Stimulated activated naive B cell treated with anti-CD40 and anti-IgM and Interleukin-4, amounts not matched to agents 10 μg/mL and 1 μg/mL and 100 μg/mL, for 72 hours (primary cell): ENCODE data around the gene HTR3E.
A peak's percentile ranks its signal among the peaks of the same experiment; 100 is the strongest.
"Not testable (repeated sequence)": the region's sequence is repeated elsewhere in the genome, so short reads cannot be mapped to it uniquely, and the experiment has no call there.

Experiments
- ATAC-seq, 2 donors: fragments of 150-1000 bp; cut with Tn5 transposase; replicated peaks; 2 replicates each; pipeline ENCODE4 v1.10.0; 2021; ENCODE audit warnings: moderate library complexity in 1 of 2
- DNase-seq: peaks from one replicate; pipeline ENCODE4 v3.0.0; 2021
- H3K27ac Mint-ChIP-seq: one replicate; pipeline ENCODE4 v1.8.0; 2022; ENCODE audit warnings: mild to moderate bottlenecking, mixed read lengths
- H3K27me3 Mint-ChIP-seq, 2 donors: one replicate each; pipeline ENCODE4 v1.8.0; 2022; ENCODE audit warnings: mixed read lengths in 2 of 2
- H3K36me3 Mint-ChIP-seq, 2 donors: one replicate each; pipeline ENCODE4 v1.8.0; 2022; ENCODE audit warnings: mixed read lengths in 2 of 2, mild to moderate bottlenecking in 1 of 2
- H3K4me1 Mint-ChIP-seq, 2 donors: one replicate each; pipeline ENCODE4 v1.8.0; 2022; ENCODE audit warnings: mixed read lengths in 2 of 2, mild to moderate bottlenecking in 1 of 2
- H3K4me3 Mint-ChIP-seq, 2 donors: one replicate each; pipeline ENCODE4 v1.8.0; 2022; ENCODE audit warnings: mild to moderate bottlenecking in 2 of 2, mixed read lengths in 2 of 2, moderate library complexity in 1 of 2
- H3K9me3 Mint-ChIP-seq, 2 donors: one replicate each; pipeline ENCODE4 v1.8.0; 2022; ENCODE audit warnings: mixed read lengths in 2 of 2, mild to moderate bottlenecking in 1 of 2

The HTR3E gene, protein sequence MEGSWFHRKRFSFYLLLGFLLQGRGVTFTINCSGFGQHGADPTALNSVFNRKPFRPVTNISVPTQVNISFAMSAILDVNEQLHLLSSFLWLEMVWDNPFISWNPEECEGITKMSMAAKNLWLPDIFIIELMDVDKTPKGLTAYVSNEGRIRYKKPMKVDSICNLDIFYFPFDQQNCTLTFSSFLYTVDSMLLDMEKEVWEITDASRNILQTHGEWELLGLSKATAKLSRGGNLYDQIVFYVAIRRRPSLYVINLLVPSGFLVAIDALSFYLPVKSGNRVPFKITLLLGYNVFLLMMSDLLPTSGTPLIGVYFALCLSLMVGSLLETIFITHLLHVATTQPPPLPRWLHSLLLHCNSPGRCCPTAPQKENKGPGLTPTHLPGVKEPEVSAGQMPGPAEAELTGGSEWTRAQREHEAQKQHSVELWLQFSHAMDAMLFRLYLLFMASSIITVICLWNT

DNA sequence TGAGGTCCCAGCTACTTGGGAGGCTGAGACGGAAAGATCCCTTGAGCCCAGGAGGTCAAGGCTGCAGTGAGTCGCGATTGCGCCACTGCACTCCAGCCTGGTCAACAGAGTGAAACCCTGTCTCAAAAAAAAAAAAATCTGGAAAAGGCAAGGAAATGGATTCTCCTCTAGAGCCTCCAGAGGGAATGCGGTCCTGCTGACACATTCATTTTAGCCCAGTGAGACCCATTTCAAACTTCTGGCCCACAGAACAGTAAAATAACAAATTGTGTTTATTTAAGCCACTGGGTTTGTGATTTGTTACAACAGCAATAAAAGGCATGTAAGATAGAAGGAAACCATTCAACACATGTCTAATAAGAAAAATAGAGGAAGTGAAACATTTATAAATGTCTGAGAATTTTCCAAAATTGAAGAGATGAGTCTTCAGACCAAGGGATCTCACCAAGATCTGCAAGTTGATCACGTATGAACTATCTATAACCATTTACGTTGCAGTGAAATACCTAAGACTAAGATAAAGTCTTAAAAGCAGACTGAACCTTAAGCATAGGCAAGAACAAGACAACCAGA is at the start of gene HTR3E:
Gene HTR3E (plus strand): TSS at position 254 of the 573 bp plus-strand sequence. CDS start 466 bp downstream, outside the sequence.
- no peak for DNase-seq
- Mint-ChIP-seq H3K4me1 (no peaks in the 10 kb centered on the region), H3K36me3 (peaks cover 0 to 8% of the 10 kb centered on the region in 2 donors), H3K4me3 (no peak within 1 kb of the TSS), H3K27me3 (peaks cover 5 to 28% of the 10 kb centered on the region in 2 donors), H3K9me3 (peaks cover 4 to 8% of the 10 kb centered on the region in 2 donors), H3K27ac (no peak within 1 kb of the TSS)
- ATAC-seq = peak; percentile 19 to 43

DNA sequence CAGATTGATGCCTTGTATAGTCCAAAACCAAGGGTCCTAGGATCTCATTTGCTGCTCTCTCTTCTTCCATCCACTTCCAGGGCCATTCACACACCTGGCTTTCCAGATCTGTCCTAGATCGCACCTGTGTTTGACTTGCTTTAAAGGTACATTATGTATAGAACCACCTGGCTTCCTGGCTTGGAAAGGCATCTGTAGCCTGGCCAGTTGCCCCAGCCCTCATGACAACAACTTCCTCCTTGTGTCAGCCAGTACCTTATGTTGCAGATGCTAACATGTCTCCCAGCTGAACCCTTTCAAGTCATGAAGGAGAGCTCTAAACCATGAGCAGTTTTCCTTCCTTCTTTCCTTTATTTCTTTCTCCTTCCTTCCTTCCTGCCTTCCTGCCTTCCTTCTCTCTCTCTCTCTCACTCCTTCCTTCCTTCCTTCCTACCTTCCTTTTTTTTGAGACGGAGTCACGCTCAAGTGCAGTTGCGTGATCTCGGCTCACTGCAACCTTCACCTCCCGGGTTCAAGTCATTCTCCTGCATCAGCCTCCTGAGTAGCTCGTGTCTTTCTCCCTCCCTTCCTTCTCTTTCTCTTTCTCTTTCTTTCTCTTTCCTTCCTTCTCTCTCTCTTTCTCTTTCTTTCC is 46.5 kb upstream of the HTR3E start:
- Mint-ChIP-seq H3K9me3 (no peaks in the 10 kb centered on the region), H3K36me3 (no peaks in the 10 kb centered on the region), H3K27ac (no peak overlapping the region), H3K27me3 (peaks cover 17 to 21% of the 10 kb centered on the region in 2 donors), H3K4me1 (peaks cover 0 to 1% of the 10 kb centered on the region in 2 donors), H3K4me3 (no peak overlapping the region)
- ATAC-seq = no peak
- no peak for DNase-seq

DNA sequence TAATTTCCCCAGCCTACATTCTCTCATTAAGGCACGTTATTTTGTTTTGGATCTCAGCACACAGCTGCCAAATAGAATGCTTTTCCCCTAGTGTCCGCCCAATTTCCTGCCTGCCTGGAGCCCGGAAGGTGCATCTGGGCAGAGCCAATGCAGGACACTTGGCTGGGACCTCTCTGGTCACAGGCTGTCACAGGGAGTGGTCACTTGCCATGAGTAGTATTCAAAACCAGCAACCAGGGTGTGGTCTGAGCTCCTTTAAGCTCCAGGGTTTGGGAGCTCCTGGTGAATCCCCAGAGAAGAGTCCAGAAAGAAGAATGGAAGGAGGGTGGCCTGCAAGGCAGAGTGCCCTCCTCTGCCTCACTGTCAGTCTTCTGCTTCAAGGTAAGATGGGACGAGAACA is 44.1 kb upstream of the HTR3E start, which contains the start of gene HTR3C:
Gene HTR3C (plus strand): TSS at position 281 of the 400 bp plus-strand sequence. CDS start 34 bp downstream, at position 315.
- Mint-ChIP-seq H3K27ac (no peak within 1 kb of the TSS), H3K9me3 (no peaks in the 10 kb centered on the region), H3K4me1 (peaks cover 0 to 1% of the 10 kb centered on the region in 2 donors), H3K4me3 (no peak within 1 kb of the TSS), H3K36me3 (no peaks in the 10 kb centered on the region), H3K27me3 (peaks cover 21 to 28% of the 10 kb centered on the region in 2 donors)
- ATAC-seq (no peak), DNase-seq (no peak)

DNA sequence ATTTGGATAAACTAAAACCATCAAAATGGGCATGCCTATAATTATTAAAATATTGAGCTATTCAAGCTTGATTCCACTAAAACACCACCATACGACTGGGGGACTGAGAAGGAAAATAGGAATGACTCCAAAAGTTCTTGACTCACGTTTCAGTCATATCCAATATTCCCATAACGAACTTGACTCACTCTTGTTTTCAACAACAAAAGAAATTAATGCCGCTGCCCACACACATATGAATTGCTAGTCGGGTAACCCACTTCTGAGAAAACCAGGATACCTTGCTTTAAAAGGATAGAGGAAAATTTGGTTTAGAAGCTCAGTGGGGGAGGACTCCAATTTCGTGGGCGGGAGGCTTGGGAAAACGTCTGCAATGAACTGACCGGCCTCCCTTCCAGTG is 38.8 kb upstream of the HTR3E start:
- Mint-ChIP-seq H3K27ac (no peak overlapping the region), H3K27me3 (peaks cover 14 to 21% of the 10 kb centered on the region in 2 donors), H3K4me1 (no peaks in the 10 kb centered on the region), H3K36me3 (no peaks in the 10 kb centered on the region), H3K4me3 (no peak overlapping the region), H3K9me3 (no peaks in the 10 kb centered on the region)
- DNase-seq (no peak), ATAC-seq (no peak)

DNA sequence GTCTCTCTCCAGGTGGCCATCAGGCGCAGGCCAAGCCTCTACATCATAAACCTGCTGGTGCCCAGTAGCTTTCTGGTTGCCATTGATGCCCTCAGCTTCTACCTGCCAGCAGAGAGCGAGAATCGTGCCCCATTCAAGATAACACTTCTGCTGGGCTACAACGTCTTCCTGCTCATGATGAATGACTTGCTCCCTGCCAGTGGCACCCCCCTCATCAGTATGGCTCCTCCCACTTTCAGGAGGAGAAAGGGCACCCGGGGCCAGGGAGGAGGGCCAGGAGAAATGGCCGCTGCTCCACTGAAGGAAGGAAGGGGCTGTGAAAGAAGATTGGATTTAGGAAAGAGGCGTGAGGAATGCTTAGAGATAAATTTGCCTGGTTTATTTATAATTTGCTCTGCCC is 37.4 kb upstream of the HTR3E start:
- no peaks in the 10 kb centered on the region for H3K4me1 Mint-ChIP-seq
- H3K9me3 Mint-ChIP-seq = no peaks in the 10 kb centered on the region
- no peak for ATAC-seq

DNA sequence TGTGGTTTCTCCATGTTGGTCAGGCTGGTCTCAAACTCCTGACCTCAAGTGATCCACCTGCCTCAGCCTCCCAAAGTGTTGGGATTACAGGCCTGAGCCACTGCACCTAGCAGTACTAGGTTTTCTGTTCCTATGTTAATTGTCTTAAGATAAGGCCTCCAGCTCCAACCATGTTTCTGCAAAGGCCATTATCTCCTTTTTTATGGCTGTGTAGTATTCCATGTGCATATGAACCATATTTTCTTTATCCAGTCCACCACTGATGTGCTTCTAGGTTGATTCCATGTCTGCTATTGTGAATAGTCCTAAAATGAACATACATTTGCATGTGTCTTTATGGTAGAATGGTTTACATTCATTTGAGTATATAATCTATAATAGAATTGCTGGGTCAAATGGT is 34.2 kb upstream of the HTR3E start:
- no peak for ATAC-seq
- Mint-ChIP-seq H3K4me3 (no peak overlapping the region), H3K4me1 (no peaks in the 10 kb centered on the region), H3K9me3 (no peaks in the 10 kb centered on the region), H3K36me3 (no peaks in the 10 kb centered on the region), H3K27me3 (peaks cover 12 to 19% of the 10 kb centered on the region in 2 donors), H3K27ac (no peak overlapping the region)
- no peak for DNase-seq

More for the DNA sequence above, 37.4 kb upstream of the HTR3E start:
- DNase-seq = no peak
- Mint-ChIP-seq H3K4me3 (no peak overlapping the region), H3K36me3 (no peaks in the 10 kb centered on the region), H3K27me3 (peaks cover 9 to 16% of the 10 kb centered on the region in 2 donors), H3K27ac (no peak overlapping the region)

DNA sequence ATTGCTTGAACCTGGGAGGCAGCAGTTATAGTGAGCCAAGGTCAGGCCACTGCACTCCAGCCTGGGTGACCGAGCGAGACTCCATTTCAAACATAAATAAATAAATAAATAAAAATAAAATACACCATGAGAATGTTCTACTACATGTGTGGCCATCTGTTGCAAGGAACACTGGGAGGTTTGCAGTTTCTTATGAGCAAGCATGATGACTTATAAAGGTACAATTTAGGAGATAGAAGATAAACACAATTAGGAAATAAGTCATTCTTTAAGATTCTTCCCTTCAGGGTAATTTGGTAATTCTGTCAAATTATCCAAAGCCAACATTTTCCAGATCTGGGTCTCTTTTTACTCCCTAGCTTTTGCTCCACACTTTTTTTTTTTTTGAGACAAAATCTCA is 30.7 kb upstream of the HTR3E start:
- no peak overlapping the region for H3K4me3 Mint-ChIP-seq
- H3K9me3 Mint-ChIP-seq = peaks cover 7 to 14% of the 10 kb centered on the region in 2 donors
- ATAC-seq (no peak), DNase-seq (no peak)
- H3K4me1 Mint-ChIP-seq = no peaks in the 10 kb centered on the region
- H3K27me3 Mint-ChIP-seq = peaks cover 10 to 38% of the 10 kb centered on the region in 2 donors
- no peak overlapping the region for H3K27ac Mint-ChIP-seq
- peaks cover 4 to 7% of the 10 kb centered on the region in 2 donors for H3K36me3 Mint-ChIP-seq

DNA sequence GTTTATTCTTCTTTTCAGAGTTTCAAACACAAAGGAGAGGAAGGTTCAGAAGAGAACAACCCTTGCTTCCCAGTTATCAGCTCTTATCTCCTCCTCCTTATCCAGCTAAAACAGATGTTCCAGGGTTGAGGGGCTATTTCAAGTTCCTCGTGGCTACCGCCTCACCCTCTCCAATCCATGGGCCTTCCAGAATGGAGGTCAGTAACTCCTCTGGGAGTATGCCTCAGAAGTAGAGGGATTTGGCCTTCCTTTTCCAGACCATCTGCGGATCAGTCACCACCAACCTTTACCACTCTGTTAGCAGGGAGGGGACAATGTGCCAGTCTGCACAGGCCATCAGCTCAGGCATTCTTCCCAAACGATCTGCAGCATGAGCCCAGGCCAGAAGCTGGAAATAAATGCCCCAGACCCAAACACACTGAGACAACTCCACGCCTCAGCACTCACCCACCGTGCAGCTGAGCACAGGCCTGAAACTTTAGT is 29.2 kb upstream of the HTR3E start:
- no peaks in the 10 kb centered on the region for H3K4me1 Mint-ChIP-seq
- ATAC-seq (no peak), DNase-seq (no peak)
- no peak overlapping the region for H3K27ac Mint-ChIP-seq
- H3K4me3 Mint-ChIP-seq = no peak overlapping the region
- peaks cover 10 to 38% of the 10 kb centered on the region in 2 donors for H3K27me3 Mint-ChIP-seq
- peaks cover 4 to 7% of the 10 kb centered on the region in 2 donors for H3K36me3 Mint-ChIP-seq
- peaks cover 7 to 14% of the 10 kb centered on the region in 2 donors for H3K9me3 Mint-ChIP-seq

DNA sequence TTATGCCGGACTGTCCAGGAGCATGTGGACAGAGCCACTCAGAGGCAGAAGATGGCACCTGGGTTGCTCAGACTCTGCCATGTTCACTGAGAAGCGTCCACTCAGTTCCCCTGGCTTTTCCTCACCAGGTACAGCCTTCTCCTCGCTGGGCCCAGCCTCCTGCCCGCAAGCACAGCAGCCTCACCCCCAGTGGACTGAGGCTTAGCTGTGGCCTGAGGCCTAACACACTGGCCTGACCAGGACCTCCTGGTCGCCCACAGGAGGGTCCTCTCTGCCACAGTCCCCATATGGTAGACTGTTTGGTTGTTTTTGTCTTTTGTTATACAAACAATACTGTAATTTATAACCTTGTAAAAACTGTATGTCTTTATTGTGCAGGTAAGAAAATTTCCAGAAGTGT is 28.5 kb upstream of the HTR3E start:
- Mint-ChIP-seq H3K4me1 (no peaks in the 10 kb centered on the region), H3K36me3 (peaks cover 4 to 7% of the 10 kb centered on the region in 2 donors), H3K9me3 (peaks cover 7 to 14% of the 10 kb centered on the region in 2 donors), H3K4me3 (no peak overlapping the region), H3K27ac (no peak overlapping the region), H3K27me3 (peaks cover 10 to 38% of the 10 kb centered on the region in 2 donors)
- ATAC-seq (no peak), DNase-seq (no peak)

DNA sequence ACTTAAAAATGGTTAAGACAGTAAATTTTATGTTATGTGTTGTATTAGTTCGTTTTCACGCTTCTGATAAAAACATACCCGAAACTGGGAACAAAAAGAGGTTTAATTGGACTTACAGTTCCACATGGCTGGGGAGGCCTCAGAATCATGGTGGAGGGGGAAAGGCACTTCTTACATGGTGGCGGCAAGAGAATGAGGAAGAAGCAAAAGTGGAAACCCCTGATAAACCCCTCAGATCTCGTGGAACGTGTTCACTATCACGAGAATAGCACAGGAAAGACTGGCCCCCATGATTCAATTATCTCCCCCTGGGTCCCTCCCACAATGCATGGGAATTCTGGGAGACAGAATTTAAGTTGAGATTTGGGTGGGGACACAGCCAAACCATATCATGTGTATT is 25.7 kb upstream of the HTR3E start:
- Mint-ChIP-seq H3K27me3 (peaks cover 6 to 27% of the 10 kb centered on the region in 2 donors), H3K9me3 (peaks cover 7 to 14% of the 10 kb centered on the region in 2 donors)
- H3K4me3 Mint-ChIP-seq, H3K27ac Mint-ChIP-seq, DNase-seq, H3K36me3 Mint-ChIP-seq, ATAC-seq, H3K4me1 Mint-ChIP-seq: not testable (repeated sequence)

DNA sequence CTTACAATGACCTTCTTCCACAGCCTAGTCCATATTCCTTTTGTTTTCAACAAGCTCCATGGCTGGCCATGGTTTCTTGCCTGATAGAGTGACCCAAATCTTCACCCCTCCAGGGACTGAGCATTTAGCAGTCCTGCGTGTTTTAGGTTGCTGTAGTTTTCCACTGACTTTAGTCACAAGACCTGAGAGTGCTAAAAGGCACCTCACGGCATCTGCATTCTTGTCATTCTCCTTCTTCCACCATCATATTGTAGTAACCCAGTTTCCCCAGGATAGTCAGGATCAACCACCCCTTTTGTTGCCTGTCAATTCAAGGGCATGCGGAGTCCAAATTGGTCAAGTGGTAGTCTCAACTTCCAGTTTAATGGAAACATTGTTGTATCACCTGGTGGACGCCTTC is 23.2 kb upstream of the HTR3E start:
- H3K27ac Mint-ChIP-seq = no peak overlapping the region
- no peaks in the 10 kb centered on the region for H3K4me1 Mint-ChIP-seq
- peaks cover 6 to 24% of the 10 kb centered on the region in 2 donors for H3K27me3 Mint-ChIP-seq
- DNase-seq = no peak
- peaks cover 7 to 14% of the 10 kb centered on the region in 2 donors for H3K9me3 Mint-ChIP-seq
- H3K4me3 Mint-ChIP-seq = no peak overlapping the region
- peaks cover 4 to 7% of the 10 kb centered on the region in 2 donors for H3K36me3 Mint-ChIP-seq
- no peak for ATAC-seq

DNA sequence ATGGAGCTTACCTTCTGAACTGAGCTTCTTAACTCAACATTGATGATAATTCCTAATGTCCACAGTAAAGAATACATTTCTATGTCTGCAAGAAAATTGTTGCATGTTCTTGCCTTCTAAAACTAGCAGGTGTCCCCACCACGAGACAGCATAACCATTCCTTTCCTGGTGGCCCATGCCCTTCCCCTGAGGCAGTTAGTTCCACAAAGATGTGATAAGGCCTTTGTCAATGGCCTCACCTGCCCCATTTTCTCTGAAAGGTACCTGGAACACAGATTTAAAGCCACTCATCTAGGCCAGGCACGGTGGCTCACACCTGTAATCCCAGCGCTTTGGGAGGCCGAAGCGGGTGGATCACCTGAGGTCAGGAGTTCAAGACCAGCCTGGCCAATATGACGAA is 21.0 kb upstream of the HTR3E start:
- Mint-ChIP-seq H3K27ac (no peak overlapping the region), H3K27me3 (peaks cover 6 to 19% of the 10 kb centered on the region in 2 donors), H3K4me1 (no peaks in the 10 kb centered on the region), H3K4me3 (no peak overlapping the region), H3K36me3 (peaks cover 2 to 3% of the 10 kb centered on the region in 2 donors), H3K9me3 (peaks cover 3 to 4% of the 10 kb centered on the region in 2 donors)
- DNase-seq = no peak
- no peak for ATAC-seq

DNA sequence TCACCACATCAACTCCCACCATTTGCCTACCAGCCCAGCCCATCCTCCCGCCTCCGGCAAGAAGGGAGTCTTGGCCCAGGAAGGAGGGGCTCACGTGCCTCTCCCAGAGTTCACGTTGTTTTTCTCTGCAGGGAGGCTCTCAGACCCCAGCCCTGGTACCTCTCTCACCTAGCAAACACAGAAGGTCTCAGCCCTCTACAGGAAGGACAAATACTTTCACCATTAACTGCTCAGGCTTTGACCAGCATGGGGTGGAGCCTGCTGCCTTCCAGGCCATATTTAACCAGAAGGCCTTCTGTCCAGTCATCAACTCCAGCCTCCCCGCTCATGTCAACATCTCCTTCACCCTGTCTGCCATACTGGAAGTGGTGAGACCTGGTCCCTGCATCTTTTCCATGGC is 19.0 kb upstream of the HTR3E start:
- no peak overlapping the region for H3K4me3 Mint-ChIP-seq
- ATAC-seq (no peak), DNase-seq (no peak)
- H3K9me3 Mint-ChIP-seq = peaks cover 0 to 2% of the 10 kb centered on the region in 2 donors
- peaks cover 6 to 16% of the 10 kb centered on the region in 2 donors for H3K27me3 Mint-ChIP-seq
- H3K4me1 Mint-ChIP-seq = no peaks in the 10 kb centered on the region
- no peaks in the 10 kb centered on the region for H3K36me3 Mint-ChIP-seq
- H3K27ac Mint-ChIP-seq = no peak overlapping the region

DNA sequence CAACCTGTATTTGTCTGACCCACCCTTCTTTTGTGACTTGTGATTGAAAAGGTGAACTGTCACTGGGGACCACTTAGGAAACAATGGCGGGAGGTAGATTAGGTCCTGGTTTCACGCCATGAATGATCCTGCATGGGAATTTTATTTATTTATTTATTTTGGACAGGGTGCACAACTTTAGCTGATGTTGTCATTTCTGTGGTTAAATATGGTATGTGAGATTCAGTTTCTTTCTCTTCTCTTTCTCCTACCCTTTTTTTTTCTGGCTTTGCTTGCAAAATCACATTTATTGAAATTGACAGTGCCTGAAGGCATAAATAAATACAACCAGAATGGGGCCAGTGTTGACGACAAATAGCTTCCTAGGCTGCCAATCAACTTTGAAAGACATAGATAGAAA is 18.0 kb upstream of the HTR3E start:
- H3K27ac Mint-ChIP-seq = no peak overlapping the region
- DNase-seq (no peak), ATAC-seq (no peak)
- no peaks in the 10 kb centered on the region for H3K36me3 Mint-ChIP-seq
- H3K4me3 Mint-ChIP-seq = no peak overlapping the region
- H3K4me1 Mint-ChIP-seq = no peaks in the 10 kb centered on the region
- H3K9me3 Mint-ChIP-seq = peaks cover 0 to 2% of the 10 kb centered on the region in 2 donors
- peaks cover 9 to 16% of the 10 kb centered on the region in 2 donors for H3K27me3 Mint-ChIP-seq
